Adrenal gland (tissue), 5 donors: ENCODE measurements around the gene CPSF7.
"Not testable (repeated sequence)": the region's sequence is repeated elsewhere in the genome, so short reads cannot be mapped to it uniquely, and the experiment has no call there.

Source experiments
- CTCF ChIP-seq, 6 experiments: fragments of 450-650 bp in 4 of 6; fragments of 200-600 bp in 2 of 6; sonication (generic) in 1 of 6; IDR thresholded peaks; 1 replicate in 5 of 6; 2 replicates in 1 of 6; pipeline versions ENCODE4 v1.5.1 to v1.8.0; 2016 to 2021; ENCODE audit warnings: antibody characterized with exemption in 6 of 6, mild to moderate bottlenecking in 2 of 6, moderate library complexity in 1 of 6
- POLR2A ChIP-seq, 2 donors: fragments of 450-650 bp; IDR thresholded peaks; one replicate each; pipeline ENCODE4 v1.6.1; 2017; ENCODE audit warnings: antibody characterized with exemption in 2 of 2, mild to moderate bottlenecking in 2 of 2, moderate library complexity in 1 of 2
- donor health status: DM: no; HTN: no; CAD: no.

- not testable (repeated sequence) for TF ChIP-seq CTCF, POLR2A (IDR thresholded peaks at IDR 0.05)
These were observed 37.8 kb upstream of the CPSF7 start for GRCh38 chr11:61467602-61468001.
